Upper lobe of left lung (tissue), 4 donors: Measurements from ENCODE around the gene STX1A.

ENCODE experiments used
- CTCF ChIP-seq, 6 experiments: fragments of 450-650 bp in 4 of 6; fragments of 200-600 bp in 2 of 6; sonication (generic) in 2 of 6; IDR thresholded peaks; one replicate each; pipeline ENCODE4 v1.5.1; 2016 to 2019; ENCODE audit warnings: antibody characterized with exemption in 6 of 6
- EP300 ChIP-seq, 4 donors: sonication (generic); formaldehyde crosslinking; IDR thresholded peaks; one replicate each; pipeline ENCODE4 v1.5.1; 2017; ENCODE audit warnings: antibody characterized with exemption in 4 of 4, control low read depth in 2 of 4
- POLR2A ChIP-seq, 4 donors: fragments of 450-650 bp; IDR thresholded peaks; one replicate each; pipeline ENCODE4 v1.5.1; 2016 to 2017; ENCODE audit warnings: antibody characterized with exemption in 4 of 4, mild to moderate bottlenecking in 2 of 4

GRCh38 chr7:73668886-73669230 is 50.6 kb downstream of the STX1A start:
- TF ChIP-seq POLR2A (IDR thresholded peaks at IDR 0.05) (no peak), CTCF (IDR thresholded peaks at IDR 0.05) (no peak), EP300 (IDR thresholded peaks at IDR 0.05) (no peak)
